Stimulated activated naive CD8-positive, alpha-beta T cell treated with anti-CD3 and anti-CD28 coated beads, Interleukin-15, Interleukin-2, amounts not matched to agents 100 ng/mL and 50 ng/mL, for 24 hours (primary cell): ENCODE data around the gene CLEC4C.
"Not testable (repeated sequence)": the region's sequence is repeated elsewhere in the genome, so short reads cannot be mapped to it uniquely, and the experiment has no call there.

ENCODE experiments used
- H3K27ac Mint-ChIP-seq: one replicate; pipeline ENCODE4 v1.8.0; 2021; ENCODE audit warnings: mild to moderate bottlenecking, mixed read lengths
- H3K27me3 Mint-ChIP-seq: one replicate; pipeline ENCODE4 v1.8.0; 2021; ENCODE audit warnings: mixed read lengths
- H3K36me3 Mint-ChIP-seq: one replicate; pipeline ENCODE4 v1.8.0; 2021; ENCODE audit warnings: low read depth, mixed read lengths
- H3K4me1 Mint-ChIP-seq: one replicate; pipeline ENCODE4 v1.8.0; 2021; ENCODE audit warnings: low read depth, mixed read lengths
- H3K4me3 Mint-ChIP-seq: one replicate; pipeline ENCODE4 v1.8.0; 2021; ENCODE audit warnings: mild to moderate bottlenecking, mixed read lengths
- H3K9me3 Mint-ChIP-seq: one replicate; pipeline ENCODE4 v1.8.0; 2021; ENCODE audit warnings: mixed read lengths

CLEC4C gene, protein sequence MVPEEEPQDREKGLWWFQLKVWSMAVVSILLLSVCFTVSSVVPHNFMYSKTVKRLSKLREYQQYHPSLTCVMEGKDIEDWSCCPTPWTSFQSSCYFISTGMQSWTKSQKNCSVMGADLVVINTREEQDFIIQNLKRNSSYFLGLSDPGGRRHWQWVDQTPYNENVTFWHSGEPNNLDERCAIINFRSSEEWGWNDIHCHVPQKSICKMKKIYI

DNA sequence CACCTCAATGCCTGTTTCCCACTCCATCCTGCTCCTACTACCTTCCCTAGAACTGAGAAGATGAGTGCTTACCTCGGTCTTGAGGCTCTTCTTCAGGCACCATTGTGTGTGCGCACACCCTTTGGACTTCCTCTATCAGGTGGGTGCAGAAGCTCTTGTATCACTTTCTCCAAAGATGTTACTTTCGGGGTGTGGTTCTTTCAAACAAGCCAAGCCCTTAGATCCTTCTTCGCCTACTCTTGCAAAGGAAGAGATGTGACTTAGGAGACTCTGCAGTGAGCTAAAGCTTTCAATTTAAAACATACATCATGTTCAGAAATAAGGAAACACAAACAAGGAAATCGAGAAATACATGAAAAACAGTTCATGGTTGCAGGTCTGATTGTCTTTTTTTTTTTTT lies at the start of gene CLEC4C:
TSS of gene CLEC4C (minus strand) at position 130 of the 400 bp plus-strand sequence. CDS start at position 103, 27 bp downstream.
- Mint-ChIP-seq H3K4me1 (peaks cover 3% of the 10 kb centered on the region), H3K36me3 (no peaks in the 10 kb centered on the region), H3K9me3 (no peaks in the 10 kb centered on the region), H3K27me3 (no peaks in the 10 kb centered on the region), H3K27ac (no peak within 1 kb of the TSS), H3K4me3 (no peak within 1 kb of the TSS)

GRCh38 chr12:7793211-7793610 lies 46.0 kb upstream of the CLEC4C start:
- Mint-ChIP-seq H3K9me3 (no peaks in the 10 kb centered on the region), H3K36me3 (no peaks in the 10 kb centered on the region), H3K27ac (no peak overlapping the region), H3K4me3 (no peak overlapping the region), H3K4me1 (no peaks in the 10 kb centered on the region), H3K27me3 (no peaks in the 10 kb centered on the region)

- not testable (repeated sequence) for H3K27ac Mint-ChIP-seq, H3K27me3 Mint-ChIP-seq, H3K4me1 Mint-ChIP-seq, H3K9me3 Mint-ChIP-seq, H3K4me3 Mint-ChIP-seq, H3K36me3 Mint-ChIP-seq
These were observed 41.8 kb upstream of the CLEC4C start, which contains the start of gene NANOG for GRCh38 chr12:7788884-7789528. NANOG (plus strand) TSS chr12:7789402; CDS start chr12:7789615, 213 bp downstream.

DNA sequence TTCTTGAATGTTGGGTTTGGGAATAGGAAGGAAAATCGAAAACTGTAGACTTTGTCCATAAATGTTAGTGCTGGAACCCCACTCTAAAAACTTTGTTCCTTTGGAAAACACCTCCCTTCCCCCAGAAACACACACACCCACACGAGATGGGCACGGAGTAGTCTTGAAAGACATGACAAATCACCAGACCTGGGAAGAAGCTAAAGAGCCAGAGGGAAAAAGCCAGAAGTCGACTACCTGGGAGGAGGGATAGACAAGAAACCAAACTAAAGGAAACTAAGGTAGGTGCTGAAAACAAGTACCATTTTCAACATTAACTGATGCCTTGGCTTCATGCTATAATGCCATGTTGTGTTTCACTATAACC lies 41.1 kb upstream of the CLEC4C start:
- Mint-ChIP-seq H3K4me3 (no peak overlapping the region), H3K27ac (no peak overlapping the region), H3K4me1 (no peaks in the 10 kb centered on the region), H3K36me3 (no peaks in the 10 kb centered on the region), H3K9me3 (no peaks in the 10 kb centered on the region), H3K27me3 (no peaks in the 10 kb centered on the region)

DNA sequence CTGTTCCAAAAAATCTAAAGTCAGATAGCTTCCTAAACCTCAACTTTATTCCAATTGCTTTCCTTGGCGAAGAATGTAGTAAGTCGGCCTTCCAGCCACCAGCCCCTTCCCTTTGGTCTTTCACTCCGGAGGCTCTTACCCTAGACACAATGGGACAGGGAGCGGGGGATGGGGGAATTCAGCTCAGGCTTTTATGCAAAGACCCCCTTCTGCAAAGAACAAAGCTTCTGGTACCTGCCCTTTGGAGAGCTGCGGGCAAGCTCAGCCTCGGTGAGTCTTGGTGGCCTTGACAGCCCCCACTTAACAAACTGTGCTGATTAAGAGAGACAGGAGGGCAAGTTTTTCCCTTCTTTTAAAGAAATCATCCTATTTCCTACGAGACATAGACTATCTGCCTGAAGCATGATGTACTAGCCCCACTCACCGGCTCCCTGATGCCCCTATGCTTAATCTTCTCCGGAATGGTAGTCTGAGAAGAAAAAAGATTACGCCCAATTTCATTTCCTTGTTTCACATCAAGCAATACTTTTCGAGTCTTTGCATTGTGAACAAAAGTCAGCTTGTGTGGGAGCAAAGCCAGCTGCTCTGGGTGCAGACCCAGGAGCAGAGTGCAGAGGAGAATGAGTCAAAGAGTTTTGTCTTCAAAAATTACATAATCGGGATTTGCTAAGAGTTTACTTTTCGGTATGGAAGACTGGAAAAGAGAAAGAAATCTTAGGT lies 40.6 kb upstream of the CLEC4C start:
- H3K27ac Mint-ChIP-seq, result no peak overlapping the region
- H3K4me3 Mint-ChIP-seq, result no peak overlapping the region
- no peaks in the 10 kb centered on the region for H3K36me3 Mint-ChIP-seq
- H3K27me3 Mint-ChIP-seq, result no peaks in the 10 kb centered on the region
- H3K4me1 Mint-ChIP-seq, result no peaks in the 10 kb centered on the region
- no peaks in the 10 kb centered on the region for H3K9me3 Mint-ChIP-seq

DNA sequence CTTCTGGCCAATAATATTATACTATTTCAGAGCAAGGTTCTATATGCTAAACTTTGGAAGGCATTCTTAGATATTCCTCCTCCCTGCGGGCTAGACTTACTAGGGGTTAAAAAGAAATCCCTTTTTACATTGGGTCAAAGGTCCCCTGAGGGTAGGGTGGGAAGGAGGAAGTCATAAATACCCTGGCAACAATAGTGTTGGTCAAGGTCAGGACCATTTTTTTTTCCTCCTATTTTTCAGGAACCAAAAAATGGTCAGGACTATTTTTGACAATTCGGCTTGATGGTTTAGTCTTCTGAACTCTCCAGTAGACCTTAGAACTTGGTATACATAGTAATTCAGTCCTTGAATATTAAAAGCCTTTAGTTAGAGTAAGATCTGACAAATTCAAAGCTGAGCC lies 37.5 kb upstream of the CLEC4C start:
- no peak overlapping the region for H3K27ac Mint-ChIP-seq
- H3K4me1 Mint-ChIP-seq, result no peaks in the 10 kb centered on the region
- no peaks in the 10 kb centered on the region for H3K36me3 Mint-ChIP-seq
- H3K4me3 Mint-ChIP-seq, result no peak overlapping the region
- H3K27me3 Mint-ChIP-seq, result no peaks in the 10 kb centered on the region
- H3K9me3 Mint-ChIP-seq, result no peaks in the 10 kb centered on the region

GRCh38 chr12:7783433-7783832 lies 36.3 kb upstream of the CLEC4C start:
- H3K36me3 Mint-ChIP-seq, H3K4me1 Mint-ChIP-seq, H3K27me3 Mint-ChIP-seq, H3K4me3 Mint-ChIP-seq, H3K9me3 Mint-ChIP-seq, H3K27ac Mint-ChIP-seq: not testable (repeated sequence)

- H3K4me3 Mint-ChIP-seq, result no peak overlapping the region
- no peaks in the 10 kb centered on the region for H3K4me1 Mint-ChIP-seq
- no peaks in the 10 kb centered on the region for H3K36me3 Mint-ChIP-seq
- no peaks in the 10 kb centered on the region for H3K27me3 Mint-ChIP-seq
- H3K9me3 Mint-ChIP-seq, result no peaks in the 10 kb centered on the region
- H3K27ac Mint-ChIP-seq, result no peak overlapping the region
These were observed 34.9 kb upstream of the CLEC4C start for GRCh38 chr12:7782055-7782454.

GRCh38 chr12:7781274-7781673 lies 34.1 kb upstream of the CLEC4C start:
- Mint-ChIP-seq H3K27me3 (no peaks in the 10 kb centered on the region), H3K27ac (no peak overlapping the region), H3K4me3 (no peak overlapping the region), H3K9me3 (no peaks in the 10 kb centered on the region), H3K36me3 (no peaks in the 10 kb centered on the region), H3K4me1 (no peaks in the 10 kb centered on the region)

DNA sequence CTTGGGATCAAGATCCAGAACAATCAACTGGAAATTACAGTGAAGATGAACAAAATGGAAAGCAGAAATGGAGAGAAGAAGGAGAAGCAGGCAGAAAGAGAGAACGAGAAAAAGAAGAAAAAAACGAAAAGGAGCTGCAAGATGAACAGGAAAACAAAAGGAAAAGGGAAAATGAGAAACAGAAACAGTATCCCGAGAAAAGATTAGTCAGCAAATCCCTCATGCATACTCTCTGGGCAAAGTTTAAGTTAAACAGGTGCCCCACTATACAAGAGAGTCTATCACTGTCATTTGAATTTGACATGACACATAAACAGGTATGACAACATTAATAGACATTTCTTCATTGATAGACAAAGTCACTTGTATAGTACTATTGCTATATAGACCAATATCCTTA lies 22.8 kb upstream of the CLEC4C start:
- Mint-ChIP-seq H3K9me3 (no peaks in the 10 kb centered on the region), H3K4me3 (no peak overlapping the region), H3K27me3 (no peaks in the 10 kb centered on the region), H3K27ac (no peak overlapping the region), H3K4me1 (no peaks in the 10 kb centered on the region), H3K36me3 (no peaks in the 10 kb centered on the region)

DNA sequence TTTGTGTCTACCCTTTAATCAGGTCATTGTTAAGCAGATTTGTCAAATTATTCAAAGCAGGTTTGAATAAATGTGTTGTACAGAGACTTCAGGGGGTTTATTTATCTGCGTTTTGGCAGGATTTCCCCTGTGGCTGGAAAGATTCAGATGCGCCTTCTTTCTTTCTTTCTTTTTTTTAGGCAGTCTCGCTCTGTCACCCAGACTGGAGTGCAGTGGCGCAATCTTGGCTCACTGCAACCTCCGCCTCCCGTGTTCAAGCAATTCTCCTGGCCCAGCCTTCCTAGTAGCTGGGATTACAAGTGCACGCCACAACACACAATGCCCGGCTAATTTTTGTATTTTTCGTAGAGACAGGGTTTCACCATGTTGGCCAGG lies 11.6 kb upstream of the CLEC4C start:
- Mint-ChIP-seq H3K4me1 (peaks cover 5% of the 10 kb centered on the region), H3K9me3 (no peaks in the 10 kb centered on the region)

DNA sequence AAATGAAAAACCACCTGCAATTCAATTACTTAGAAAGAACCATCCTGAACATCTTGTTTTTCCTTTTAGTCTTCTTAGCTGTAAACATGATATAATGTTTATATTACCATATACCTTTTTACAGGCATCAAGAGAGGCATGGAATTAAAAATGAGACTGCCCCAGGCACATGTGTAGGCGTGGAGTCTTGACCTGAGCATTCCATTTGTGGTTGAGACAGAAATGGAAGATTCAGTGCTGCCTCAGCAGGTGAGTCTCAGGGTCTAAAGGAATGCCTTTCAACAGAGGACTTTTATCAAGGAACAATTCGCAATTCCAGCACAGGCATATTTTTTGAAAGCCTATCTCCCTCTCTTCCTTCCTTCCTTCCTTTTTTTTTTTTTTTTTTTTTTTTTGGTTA lies 9.8 kb upstream of the CLEC4C start:
- H3K27me3 Mint-ChIP-seq, result no peaks in the 10 kb centered on the region
- no peaks in the 10 kb centered on the region for H3K9me3 Mint-ChIP-seq
- no peak overlapping the region for H3K4me3 Mint-ChIP-seq
- no peak overlapping the region for H3K27ac Mint-ChIP-seq
- H3K4me1 Mint-ChIP-seq, result peaks cover 9% of the 10 kb centered on the region
- H3K36me3 Mint-ChIP-seq, result no peaks in the 10 kb centered on the region

More for the DNA sequence above, 11.6 kb upstream of the CLEC4C start:
- no peak overlapping the region for H3K27ac Mint-ChIP-seq
- no peaks in the 10 kb centered on the region for H3K36me3 Mint-ChIP-seq
- no peaks in the 10 kb centered on the region for H3K27me3 Mint-ChIP-seq
- no peak overlapping the region for H3K4me3 Mint-ChIP-seq

GRCh38 chr12:7755668-7756067 lies 8.5 kb upstream of the CLEC4C start:
- not testable (repeated sequence) for H3K4me1 Mint-ChIP-seq, H3K27ac Mint-ChIP-seq, H3K27me3 Mint-ChIP-seq, H3K4me3 Mint-ChIP-seq, H3K9me3 Mint-ChIP-seq, H3K36me3 Mint-ChIP-seq

GRCh38 chr12:7751941-7752922 lies 5.1 kb upstream of the CLEC4C start:
- H3K36me3 Mint-ChIP-seq, H3K27me3 Mint-ChIP-seq, H3K4me1 Mint-ChIP-seq, H3K4me3 Mint-ChIP-seq, H3K27ac Mint-ChIP-seq, H3K9me3 Mint-ChIP-seq: not testable (repeated sequence)

- Mint-ChIP-seq H3K36me3 (no peaks in the 10 kb centered on the region), H3K27ac (no peak overlapping the region), H3K9me3 (no peaks in the 10 kb centered on the region), H3K4me1 (peaks cover 9% of the 10 kb centered on the region), H3K4me3 (no peak overlapping the region), H3K27me3 (no peaks in the 10 kb centered on the region)
These were observed 4.2 kb upstream of the CLEC4C start for GRCh38 chr12:7751394-7751793.
